Prostate gland (tissue), 2 donors: ENCODE measurements around the gene BNIP3.

Experiments used
- CTCF ChIP-seq, 4 experiments: fragments of 200-600 bp in 2 of 4; fragments of 450-650 bp in 2 of 4; sonication (generic) in 2 of 4; IDR thresholded peaks; 1 replicate in 3 of 4; 2 replicates in 1 of 4; pipeline ENCODE4 v1.5.1; 2016 to 2019; ENCODE audit warnings: antibody characterized with exemption in 4 of 4, mild to moderate bottlenecking in 2 of 4, moderate library complexity in 2 of 4
- POLR2AphosphoS5 ChIP-seq: sonication (generic); formaldehyde crosslinking; IDR thresholded peaks from one replicate; pipeline ENCODE4 v1.6.1; 2017; ENCODE audit warnings: antibody characterized with exemption

- TF ChIP-seq CTCF (IDR thresholded peaks at IDR 0.05): no peak
- TF ChIP-seq POLR2AphosphoS5: no peak
Observed at GRCh38 chr10:131994435-131994834, 12.7 kb upstream of the BNIP3 start.
